ENCODE results near the gene CRYBA2.

The CRYBA2 gene

GRCh38 chr2:218999021-218999880, 6.0 kb upstream of the CRYBA2 start:
- no peak for DNase-seq

- DNase-seq: no peak
Measured at GRCh38 chr2:218998414-218999002, 5.3 kb upstream of the CRYBA2 start.

- DNase-seq: no peak
Measured at GRCh38 chr2:218997731-218998130, 4.5 kb upstream of the CRYBA2 start.

- DNase-seq: no peak
Measured at GRCh38 chr2:218996937-218997336, 3.7 kb upstream of the CRYBA2 start.

- peak; percentile 67 for DNase-seq
Measured at GRCh38 chr2:218995972-218996711, 2.9 kb upstream of the CRYBA2 start.

GRCh38 chr2:218995561-218995960, 2.3 kb upstream of the CRYBA2 start:
- no peak for DNase-seq

GRCh38 chr2:218992703-218993344, 398 bp downstream of the CRYBA2 start:
- no peak for DNase-seq

- no peak for DNase-seq
Measured at GRCh38 chr2:218992196-218992595, 1.0 kb downstream of the CRYBA2 start.

- DNase-seq: peak; percentile 30
Measured at GRCh38 chr2:218991674-218992168, 1.5 kb downstream of the CRYBA2 start.

- DNase-seq: no peak
Measured at GRCh38 chr2:218990612-218991011, 2.6 kb downstream of the CRYBA2 start.

- DNase-seq: no peak
Measured at GRCh38 chr2:218990052-218990451, 3.2 kb downstream of the CRYBA2 start.

GRCh38 chr2:218988650-218989049, 4.6 kb downstream of the CRYBA2 start:
- no peak for DNase-seq

- DNase-seq: no peak
Measured at GRCh38 chr2:218988164-218988563, 5.1 kb downstream of the CRYBA2 start.

- no peak for DNase-seq
Measured at GRCh38 chr2:218986148-218986761, 7.0 kb downstream of the CRYBA2 start.

GRCh38 chr2:218985325-218986091, 7.7 kb downstream of the CRYBA2 start:
- no peak for DNase-seq

GRCh38 chr2:218985021-218985324, 8.2 kb downstream of the CRYBA2 start, which contains the start of gene FEV:
Gene FEV (minus strand): TSS chr2:218985184. CDS start chr2:218985075, 109 bp downstream.
- no peak for DNase-seq

- DNase-seq: no peak
Measured at GRCh38 chr2:218984239-218985020, 8.8 kb downstream of the CRYBA2 start.

GRCh38 chr2:218983934-218984238, 9.3 kb downstream of the CRYBA2 start:
- DNase-seq: no peak

- DNase-seq: no peak
Measured at GRCh38 chr2:218983263-218983933, 9.8 kb downstream of the CRYBA2 start.

- DNase-seq: no peak
Measured at GRCh38 chr2:218982586-218983262, 10.5 kb downstream of the CRYBA2 start.
